Glomerular visceral epithelial cell (primary cell): ENCODE measurements around the gene TRIM46.
"Not testable (repeated sequence)": the region's sequence is repeated elsewhere in the genome, so short reads cannot be mapped to it uniquely, and the experiment has no call there.

Experiments
- DNase-seq: peaks from one replicate; pipeline ENCODE4 v3.0.0-alpha.2; 2016; ENCODE audit errors: extremely low spot score

The TRIM46 gene

DNA sequence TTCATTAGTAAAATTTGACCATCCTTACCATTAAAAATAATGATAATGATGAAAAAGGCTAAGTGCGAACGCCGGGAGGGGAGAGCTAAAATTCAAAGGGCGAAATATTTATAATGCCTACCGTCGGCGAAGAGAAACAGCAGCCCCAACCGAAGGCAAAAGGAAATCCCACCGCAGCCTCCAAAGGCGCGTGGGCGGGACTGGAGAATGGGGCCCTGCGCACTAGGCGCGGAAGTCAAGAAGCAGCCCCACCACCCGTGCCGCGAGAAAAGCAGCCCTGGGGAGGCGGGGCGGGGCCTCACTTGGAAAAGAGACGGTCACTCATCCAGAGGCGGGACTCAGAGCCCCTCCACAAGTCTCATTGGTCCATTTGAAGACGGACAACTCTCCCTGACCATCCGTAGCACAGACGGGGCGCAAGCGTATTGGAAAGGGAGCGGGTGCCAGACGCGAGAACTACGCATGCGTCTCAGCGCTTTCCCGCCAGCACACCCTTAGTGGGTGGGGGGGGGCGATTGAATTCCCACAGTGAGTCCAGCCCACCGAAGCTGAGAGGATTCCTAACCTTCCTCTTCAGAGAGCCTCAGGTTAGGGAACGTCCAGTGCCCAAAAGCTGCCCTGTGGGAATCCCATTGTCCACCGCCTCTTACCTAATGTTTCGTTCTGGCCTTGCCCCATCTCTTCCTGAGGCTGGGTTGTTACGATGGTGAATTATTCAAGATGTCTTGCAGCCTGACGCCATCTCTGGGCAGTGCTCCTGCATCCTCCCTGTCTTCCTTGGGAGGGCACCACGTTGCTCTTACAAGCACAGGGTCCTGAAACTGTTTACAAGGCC is 53.8 kb downstream of the TRIM46 start:
- DNase-seq = peak; percentile 100

GRCh38 chr1:155228096-155228427 is 54.4 kb downstream of the TRIM46 start:
- DNase-seq = no peak

GRCh38 chr1:155231302-155231701 is 57.7 kb downstream of the TRIM46 start:
- not testable (repeated sequence) for DNase-seq

DNA sequence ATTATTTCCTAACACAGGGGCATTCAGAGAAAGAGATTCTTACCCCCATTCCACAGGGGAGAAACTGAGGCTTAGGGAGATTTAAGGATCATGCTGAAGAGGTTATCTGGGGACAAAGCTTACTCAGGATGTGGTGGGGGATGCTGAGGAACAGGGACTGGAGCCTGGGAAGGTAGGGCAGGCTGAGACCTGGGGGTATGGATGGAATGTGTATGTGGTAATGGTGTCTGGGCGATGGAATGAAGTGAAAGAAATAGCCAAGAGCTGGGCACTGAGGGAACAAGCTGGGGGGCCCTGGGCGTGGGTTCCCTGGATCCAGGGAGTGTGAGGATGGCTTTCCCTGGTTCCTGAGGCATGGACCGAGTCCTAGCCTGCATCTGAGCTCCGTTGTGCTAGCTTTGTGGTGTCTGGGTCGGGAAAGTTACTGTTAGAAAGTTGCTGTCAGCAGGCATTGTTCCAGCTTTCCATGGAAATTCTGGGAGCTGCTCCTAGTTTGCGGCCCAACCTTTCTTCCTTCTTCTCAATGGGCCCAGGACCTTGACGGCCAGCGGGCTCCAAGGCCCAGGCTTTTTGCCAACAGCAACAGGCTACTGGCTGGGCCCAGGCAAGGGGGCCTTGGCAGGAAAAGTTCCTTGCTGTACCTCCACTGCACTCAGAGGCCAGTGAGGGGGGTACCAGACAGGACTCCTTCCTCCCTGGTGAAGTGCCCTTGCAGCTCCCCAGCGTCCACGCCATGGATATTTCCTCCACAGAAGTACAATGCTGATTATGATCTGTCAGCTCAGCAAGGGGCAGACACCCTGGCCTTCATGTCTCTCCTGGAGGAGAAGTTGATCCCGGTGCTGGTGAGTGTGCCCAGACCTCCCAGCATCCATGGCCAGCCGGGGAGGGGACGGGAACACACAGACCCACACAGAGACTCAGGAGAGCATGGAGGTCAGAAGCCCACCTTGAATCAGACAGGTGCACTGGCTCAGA is 58.6 kb downstream of the TRIM46 start:
- peak; percentile 50 for DNase-seq

DNA sequence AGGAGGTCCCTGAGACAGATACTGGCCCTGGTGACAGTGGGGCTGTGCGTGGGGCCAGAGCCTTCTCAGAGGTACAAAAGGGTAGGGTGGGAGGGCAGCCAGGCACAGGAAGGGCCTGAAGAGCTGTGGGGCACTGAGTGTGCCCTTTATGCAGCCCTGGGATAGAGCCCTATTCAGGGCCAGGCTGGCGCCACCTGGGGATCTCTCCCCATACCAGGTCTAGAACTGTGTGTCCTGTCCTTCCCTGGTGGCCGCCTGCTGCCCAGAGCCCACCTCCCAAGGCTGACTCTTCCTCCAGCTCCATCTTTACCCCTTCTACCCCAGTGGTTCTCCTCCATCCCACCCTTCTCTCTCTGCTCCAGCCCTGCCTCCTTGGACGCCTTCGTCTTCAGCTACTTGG is 59.9 kb downstream of the TRIM46 start:
- DNase-seq = not testable (repeated sequence)
